Gastrocnemius medialis (tissue), 4 donors: ENCODE measurements around the gene OR10V1.

Experiments
- POLR2A ChIP-seq, 2 donors: fragments of 450-650 bp; IDR thresholded peaks; one replicate each; pipeline ENCODE4 v1.6.1; 2017; ENCODE audit warnings: antibody characterized with exemption in 2 of 2, mild to moderate bottlenecking in 2 of 2, moderate library complexity in 2 of 2
- TF ChIP-seq, protein P1 (sequence below), 5 experiments: fragments of 450-650 bp in 3 of 5; fragments of 200-600 bp in 2 of 5; sonication (generic) in 2 of 5; IDR thresholded peaks in 4 of 5; conservative IDR thresholded peaks in 1 of 5; 1 replicate in 4 of 5; 2 replicates in 1 of 5; pipeline ENCODE4 v1.5.1; 2016 to 2019; ENCODE audit warnings: antibody characterized with exemption in 5 of 5, mild to moderate bottlenecking in 3 of 5, moderate library complexity in 3 of 5

DNA sequence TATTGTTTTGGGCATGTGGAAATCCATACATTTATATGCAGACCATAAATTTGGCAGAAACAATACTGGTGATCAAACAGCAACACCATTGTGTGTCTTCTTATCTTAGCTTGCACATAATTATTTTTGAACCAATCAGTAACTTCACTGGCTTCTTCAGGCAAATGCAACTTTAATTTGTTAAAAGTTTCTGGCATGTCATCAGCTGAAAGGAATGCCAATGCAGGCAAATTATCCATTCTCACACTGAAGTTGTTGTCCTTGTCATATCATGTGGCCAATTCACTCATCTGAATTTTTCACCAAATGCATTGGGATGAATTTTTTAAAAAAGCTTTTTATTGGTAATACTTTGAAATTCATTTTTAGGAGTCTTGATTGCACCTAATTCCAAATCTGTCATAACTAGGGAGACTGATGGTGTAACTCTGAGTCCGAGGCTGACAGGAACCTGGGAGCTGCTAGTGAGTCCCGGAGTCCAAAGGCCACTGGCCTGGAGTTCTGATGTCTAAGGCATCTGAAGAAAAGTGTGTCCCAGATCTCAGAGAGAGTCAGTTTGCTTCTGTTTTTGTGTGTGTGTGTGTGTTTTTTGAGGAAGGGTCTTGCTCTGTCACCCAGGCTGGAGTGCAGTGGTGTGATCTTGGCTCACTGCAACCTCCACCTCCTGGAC lies 17.4 kb upstream of the OR10V1 start:
- TF ChIP-seq, protein P1, sequence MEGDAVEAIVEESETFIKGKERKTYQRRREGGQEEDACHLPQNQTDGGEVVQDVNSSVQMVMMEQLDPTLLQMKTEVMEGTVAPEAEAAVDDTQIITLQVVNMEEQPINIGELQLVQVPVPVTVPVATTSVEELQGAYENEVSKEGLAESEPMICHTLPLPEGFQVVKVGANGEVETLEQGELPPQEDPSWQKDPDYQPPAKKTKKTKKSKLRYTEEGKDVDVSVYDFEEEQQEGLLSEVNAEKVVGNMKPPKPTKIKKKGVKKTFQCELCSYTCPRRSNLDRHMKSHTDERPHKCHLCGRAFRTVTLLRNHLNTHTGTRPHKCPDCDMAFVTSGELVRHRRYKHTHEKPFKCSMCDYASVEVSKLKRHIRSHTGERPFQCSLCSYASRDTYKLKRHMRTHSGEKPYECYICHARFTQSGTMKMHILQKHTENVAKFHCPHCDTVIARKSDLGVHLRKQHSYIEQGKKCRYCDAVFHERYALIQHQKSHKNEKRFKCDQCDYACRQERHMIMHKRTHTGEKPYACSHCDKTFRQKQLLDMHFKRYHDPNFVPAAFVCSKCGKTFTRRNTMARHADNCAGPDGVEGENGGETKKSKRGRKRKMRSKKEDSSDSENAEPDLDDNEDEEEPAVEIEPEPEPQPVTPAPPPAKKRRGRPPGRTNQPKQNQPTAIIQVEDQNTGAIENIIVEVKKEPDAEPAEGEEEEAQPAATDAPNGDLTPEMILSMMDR (IDR thresholded peaks at IDR 0.05 in 4 of 5, conservative IDR thresholded peaks at IDR 0.05 in 1 of 5), result no peak
- no peak for TF ChIP-seq POLR2A (IDR thresholded peaks at IDR 0.05)
